K562 (cell line): ENCODE measurements around the gene AKAP7. TPM values are rescaled to one million over a fixed set of nuclear protein-coding genes. Genes with fewer than 3 reads are reported as not detected.

Source experiments
- ATAC-seq: fragments of 200-7000 bp; cut with Tn5 transposase; 3 replicates; pipeline ENCODE4 v1.9.1; 2020; ENCODE audit warnings: moderate library complexity
- BruUV-seq: library from RNA; stranded (reverse); fragments of 400-500 nt; replicated peaks from 2 replicates; lab custom pipeline; 2021; lab: Mats Ljungman, UMichigan
- CTCF ChIA-PET: fragments of 300-600 bp; formaldehyde crosslinking; extraction: SDS; loops from one replicate; lab custom pipeline; 2021; ENCODE audit warnings: low intra/inter-chr PET ratio; lab: Yijun Ruan, JAX
- POLR2A ChIA-PET: fragments of 300-600, 350-650 bp; sonication (Branson Sonifier 250); formaldehyde crosslinking; extraction: SDS; loops from one replicate; lab custom pipeline; 2021; ENCODE audit warnings: antibody characterized with exemption, inconsistent platforms; lab: Yijun Ruan, JAX
- DNase-seq, 4 experiments: peaks; one replicate each; pipeline versions ENCODE4 v3.0.0 to v3.0.0-alpha.2; 2011 to 2018; ENCODE audit warnings: low spot score in 3 of 4, mixed read lengths in 3 of 4; ENCODE audit errors: extremely low read depth in 1 of 4
- FAIRE-seq: peaks from 2 replicates; lab custom pipeline; 2011; peaks lifted over from hg19 to GRCh38; lab: Jason Lieb, UNC
- H2AFZ ChIP-seq: 2 replicates; pipeline ENCODE4 v1.6.0; 2011; ENCODE audit warnings: low read depth, low read length, control low read depth, inconsistent platforms
- H3K27ac ChIP-seq: fragments of 200-600 bp; 3 replicates; pipeline ENCODE4 v1.8.0; 2011; ENCODE audit warnings: low read depth, mild to moderate bottlenecking, control low read depth, inconsistent platforms, low read length, moderate library complexity, mixed read lengths; ENCODE audit errors: extremely low read depth
- H3K27me3 ChIP-seq, 2 experiments: fragments of 300-600 bp in 1 of 2; 2 replicates in 1 of 2; 3 replicates in 1 of 2; pipeline versions ENCODE4 v1.6.0 to v1.8.0; 2011; ENCODE audit warnings: inconsistent platforms in 2 of 2, low read length in 2 of 2, mild to moderate bottlenecking in 1 of 2, mixed read lengths in 1 of 2, moderate library complexity in 1 of 2; ENCODE audit not compliant: control insufficient read depth in 2 of 2, insufficient read depth in 2 of 2
- H3K36me3 ChIP-seq: fragments of 300-600 bp; 3 replicates; pipeline ENCODE4 v1.8.0; 2011; ENCODE audit warnings: mild to moderate bottlenecking, low read length, inconsistent platforms; ENCODE audit not compliant: control insufficient read depth, insufficient read depth
- H3K4me1 ChIP-seq, 2 experiments: fragments of 200-600 bp in 1 of 2; replicated peaks in 1 of 2; 2 replicates in 1 of 2; 3 replicates in 1 of 2; pipeline versions ENCODE4 v1.5.1 to v1.8.0; 2011; ENCODE audit warnings: inconsistent platforms in 2 of 2, low read length in 2 of 2, mild to moderate bottlenecking in 1 of 2, mixed read lengths in 1 of 2, moderate library complexity in 1 of 2; ENCODE audit not compliant: control insufficient read depth in 2 of 2, insufficient read depth in 2 of 2
- H3K4me2 ChIP-seq: 2 replicates; pipeline ENCODE4 v1.6.1; 2011; ENCODE audit warnings: low read length, control low read depth, inconsistent platforms, mixed read lengths; ENCODE audit not compliant: insufficient read depth
- H3K4me3 ChIP-seq: fragments of 200-600 bp; sonication (generic), shearing (Covaris generic); 2 replicates; pipeline ENCODE4 v1.5.1; 2016; ENCODE audit warnings: control low read depth, inconsistent platforms
- H3K79me2 ChIP-seq: fragments of 200-600 bp; 3 replicates; pipeline ENCODE4 v1.8.0; 2011; ENCODE audit warnings: low read length, inconsistent platforms; ENCODE audit not compliant: control insufficient read depth, insufficient read depth
- H3K9ac ChIP-seq, 2 experiments: 2 replicates each; pipeline versions ENCODE4 v1.6.0 to v1.6.1; 2011; ENCODE audit warnings: low read depth in 2 of 2, low read length in 2 of 2, control low read depth in 1 of 2, inconsistent platforms in 1 of 2, mild to moderate bottlenecking in 1 of 2, mixed read lengths in 1 of 2; ENCODE audit not compliant: insufficient read depth in 1 of 2
- H3K9me1 ChIP-seq: one replicate; pipeline ENCODE4 v1.6.0; 2011; ENCODE audit warnings: inconsistent platforms, mild to moderate bottlenecking, low read length, moderate library complexity; ENCODE audit not compliant: control insufficient read depth, insufficient read depth
- H3K9me3 ChIP-seq: replicated peaks from 2 replicates; pipeline ENCODE4 v1.5.1; 2011; ENCODE audit warnings: low read depth, low read length, inconsistent platforms; ENCODE audit not compliant: control insufficient read depth, insufficient read depth
- H4K20me1 ChIP-seq: replicated peaks from 2 replicates; pipeline ENCODE4 v1.6.1; 2011; ENCODE audit warnings: low read length, inconsistent platforms, mixed read lengths; ENCODE audit not compliant: control insufficient read depth, insufficient read depth
- CBX1 ChIP-seq: sonication (generic); IDR thresholded peaks from 2 replicates; pipeline ENCODE4 v1.6.1; 2016; ENCODE audit warnings: antibody characterized with exemption, low read depth, mild to moderate bottlenecking
- DNMT1 ChIP-seq: fragments of 450-650 bp; IDR thresholded peaks from 2 replicates; pipeline ENCODE4 v1.6.1; 2016; ENCODE audit warnings: antibody characterized with exemption, mild to moderate bottlenecking
- HOXB6 ChIP-seq: fragments of 250-450 bp; sonication (Bioruptor Pico); IDR thresholded peaks from 2 replicates; pipeline ENCODE4 v1.5.1; 2022; ENCODE audit warnings: mild to moderate bottlenecking, borderline replicate concordance
- ZFP36 ChIP-seq: fragments of 150-350 bp; IDR thresholded peaks from 2 replicates; pipeline ENCODE4 v1.6.1; 2018; ENCODE audit warnings: low read length, low read depth; ENCODE audit not compliant: partially characterized antibody
- ZNF668 ChIP-seq: fragments of 250-450 bp; sonication (Bioruptor Pico); IDR thresholded peaks from 2 replicates; pipeline ENCODE4 v1.8.0; 2022; ENCODE audit warnings: mild to moderate bottlenecking, inconsistent platforms
- WGBS: fragments of 100-300 bp; shearing (Covaris generic); methylation state at CpG from one replicate; pipeline ENCODE4 v1.1.6; 2016; ENCODE audit warnings: low coverage, mixed read lengths; ENCODE audit not compliant: insufficient coverage; ENCODE audit errors: missing lambda C conversion rate; 5-methylcytosine and 5-hydroxymethylcytosine counted together
- in situ Hi-C: fragments of 300-500 bp; cut with MboI; formaldehyde crosslinking; loops from 4 replicates; pipeline ENCODE4 v1.15.0; 2018; ENCODE audit warnings: inconsistent platforms, mixed read lengths
- intact Hi-C: fragments of 100-400 bp; cut with micrococcal nuclease; formaldehyde crosslinking; loops from 2 replicates; pipeline ENCODE4 v1.14.2; 2022
- polyA plus RNA-seq, 8 experiments: library from polyadenylated mRNA; depleted of rRNA in 4 of 8; stranded (reverse) in 5 of 8; unstranded in 3 of 8; fragments of >200 nt; fragmentation: Nextera tagmentation in 2 of 8; fragmentation: Illumina TruSeq in 1 of 8; extraction: Ambion mirVana in 2 of 8; extraction: Trizol in 1 of 8; gene quantifications; 2 replicates each; pipeline versions ENCODE4 v1.2.1 to v1.2.3, GENCODE V29; 2011 to 2014; ENCODE audit warnings: inconsistent platforms in 1 of 8, missing spikeins in 1 of 8
- total RNA-seq, 7 experiments: library from RNA; depleted of rRNA in 6 of 7; stranded (reverse); fragments of >200 nt in 6 of 7; fragmentation: Illumina TruSeq in 2 of 7; extraction: Trizol in 2 of 7; gene quantifications; 2 replicates each; pipeline versions ENCODE4 v1.2.1 to v1.2.3, GENCODE V29; 2011 to 2021; ENCODE audit warnings: low replicate concordance in 1 of 7
- TF ChIP-seq, protein P1 (sequence below): fragments of 250-450 bp; sonication (Bioruptor Pico); IDR thresholded peaks from 2 replicates; pipeline ENCODE4 v1.4.0; 2020; ENCODE audit warnings: borderline replicate concordance

The AKAP7 gene
- total and polyA plus RNA-seq, 9 of the 15 experiments (the other 6 are each of a cell fraction or from before 2014, with no cell fraction given): 0.82 to 2.6 (median 1.6) TPM

GRCh38 chr6:131316654-131317053 lies 181.4 kb downstream of the AKAP7 start (continued):
- TF ChIP-seq CBX1 (no peak), HOXB6 (no peak), ZNF668 (CRISPR knock-in tag) (no peak)
- TF ChIP-seq, all 486 proteins: peak for 0

DNA sequence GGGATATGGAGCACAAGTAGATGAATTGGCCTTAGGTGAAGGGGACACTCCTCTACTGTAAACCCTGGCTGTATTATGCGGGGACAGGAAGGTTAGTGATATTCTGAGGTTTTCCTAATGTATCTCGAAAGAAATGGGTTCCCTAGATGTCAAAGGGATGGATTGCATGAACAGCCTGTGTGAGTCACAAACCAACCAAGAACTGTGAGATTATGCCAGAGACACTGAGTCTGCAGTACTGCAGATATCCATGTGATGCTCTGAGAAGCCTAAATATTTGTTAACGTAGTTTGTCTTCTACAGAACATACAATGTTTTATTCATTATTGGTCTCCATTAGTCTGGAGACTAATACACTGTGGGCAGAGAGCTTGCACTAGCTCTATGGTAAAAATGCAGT lies 182.2 kb downstream of the AKAP7 start:
- CTCF ChIA-PET: no interaction called here
- Histone ChIP-seq H3K9me1 (no peaks in the 10 kb centered on the region), H3K79me2 (no peaks in the 10 kb centered on the region), H3K9ac (no peak overlapping the region), H3K4me1 (no peaks in the 10 kb centered on the region), H3K27me3 (no peaks in the 10 kb centered on the region; a peak in 1 of 5 replicates), H3K27ac (no peak overlapping the region), H3K4me2 (no peak overlapping the region), H2AFZ (no peak overlapping the region), H3K36me3 (no peaks in the 10 kb centered on the region), H4K20me1 (no peaks in the 10 kb centered on the region), H3K9me3 (no peaks in the 10 kb centered on the region), H3K4me3 (no peak overlapping the region)
- FAIRE-seq: no peak
- in situ Hi-C loops: no loop called here
- 0% methylated on average over 3 of the region's 3 CpGs for WGBS
- intact Hi-C loops: no loop called here
- BruUV-seq: no TSS peak
- no peak for DNase-seq
- POLR2A ChIA-PET: no interaction called here
- ATAC-seq: no peak
- TF ChIP-seq DNMT1 (no peak), ZFP36 (no peak)
- TF ChIP-seq, protein P1, sequence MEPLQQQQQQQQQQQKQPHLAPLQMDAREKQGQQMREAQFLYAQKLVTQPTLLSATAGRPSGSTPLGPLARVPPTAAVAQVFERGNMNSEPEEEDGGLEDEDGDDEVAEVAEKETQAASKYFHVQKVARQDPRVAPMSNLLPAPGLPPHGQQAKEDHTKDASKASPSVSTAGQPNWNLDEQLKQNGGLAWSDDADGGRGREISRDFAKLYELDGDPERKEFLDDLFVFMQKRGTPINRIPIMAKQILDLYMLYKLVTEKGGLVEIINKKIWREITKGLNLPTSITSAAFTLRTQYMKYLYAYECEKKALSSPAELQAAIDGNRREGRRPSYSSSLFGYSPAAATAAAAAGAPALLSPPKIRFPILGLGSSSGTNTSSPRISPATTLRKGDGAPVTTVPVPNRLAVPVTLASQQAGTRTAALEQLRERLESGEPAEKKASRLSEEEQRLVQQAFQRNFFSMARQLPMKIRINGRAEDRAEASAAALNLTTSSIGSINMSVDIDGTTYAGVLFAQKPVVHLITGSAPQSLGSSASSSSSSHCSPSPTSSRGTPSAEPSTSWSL (CRISPR knock-in tag): no peak
